HL-60 (cell line): ENCODE measurements around the gene PNMA8C.

ENCODE experiments used
- DNase-seq, 2 experiments: peaks; one replicate each; pipeline ENCODE4 v3.0.0-alpha.2; 2010 to 2020; ENCODE audit warnings: low read depth in 1 of 2, low spot score in 1 of 2
- H3K27ac ChIP-seq: fragments of 250-450 bp; sonication (Bioruptor Pico); replicated peaks from 2 replicates; pipeline ENCODE4 v1.5.1; 2020; ENCODE audit warnings: mild to moderate bottlenecking, moderate library complexity
- H3K27me3 ChIP-seq: fragments of 250-450 bp; sonication (Bioruptor Pico); 2 replicates; pipeline ENCODE4 v1.5.1; 2021; ENCODE audit warnings: mild to moderate bottlenecking, moderate library complexity; ENCODE audit not compliant: insufficient read depth, poor library complexity, severe bottlenecking
- H3K4me3 ChIP-seq: replicated peaks from 2 replicates; pipeline ENCODE4 v1.5.1; 2011; ENCODE audit warnings: mild to moderate bottlenecking, control low read depth, low read length; ENCODE audit not compliant: insufficient read depth
- CTCF ChIP-seq: IDR thresholded peaks from one replicate; pipeline ENCODE4 v1.5.1; 2011; ENCODE audit warnings: low read length, control low read depth, inconsistent platforms; ENCODE audit not compliant: insufficient read depth
- GABPA ChIP-seq: IDR thresholded peaks from 2 replicates; pipeline ENCODE4 v1.6.1; 2012; ENCODE audit warnings: low read depth
- POLR2AphosphoS5 ChIP-seq: IDR thresholded peaks from 2 replicates; pipeline ENCODE4 v1.6.1; 2012; ENCODE audit warnings: low read depth
- REST ChIP-seq: IDR thresholded peaks from 2 replicates; pipeline ENCODE4 v1.6.1; 2012; ENCODE audit warnings: low read depth; ENCODE audit not compliant: insufficient replicate concordance
- SPI1 ChIP-seq: IDR thresholded peaks from 2 replicates; pipeline ENCODE4 v1.6.1; 2012; ENCODE audit warnings: low read depth, mild to moderate bottlenecking, borderline replicate concordance

Gene PNMA8C

GRCh38 chr19:46413262-46414031 is 15.3 kb downstream of the PNMA8C start, which contains the start of gene CCDC8:
TSS of gene CCDC8 (minus strand) at chr19:46413564. CDS start at chr19:46412810, 754 bp downstream.
- H3K4me3 ChIP-seq = no peak within 1 kb of the TSS
- no peak for DNase-seq
- H3K27ac ChIP-seq = no peak within 1 kb of the TSS
- H3K27me3 ChIP-seq = peaks cover 28% of the 10 kb centered on the region
- TF ChIP-seq POLR2AphosphoS5 = no peak
- no peak for TF ChIP-seq REST
- no peak for TF ChIP-seq CTCF
- TF ChIP-seq GABPA = no peak
- no peak for TF ChIP-seq SPI1

- DNase-seq = no peak
- no peak overlapping the region for H3K27ac ChIP-seq
- H3K4me3 ChIP-seq = no peak overlapping the region
- TF ChIP-seq REST (no peak), POLR2AphosphoS5 (no peak), SPI1 (no peak)
- peaks cover 31% of the 10 kb centered on the region for H3K27me3 ChIP-seq
Observed at GRCh38 chr19:46412650-46413261, 16.0 kb downstream of the PNMA8C start.

GRCh38 chr19:46411925-46412649 is 16.6 kb downstream of the PNMA8C start:
- no peak for DNase-seq
- Histone ChIP-seq H3K27ac (no peak overlapping the region), H3K27me3 (peaks cover 38% of the 10 kb centered on the region), H3K4me3 (no peak overlapping the region)
- TF ChIP-seq SPI1 = no peak
- no peak for TF ChIP-seq GABPA
- no peak for TF ChIP-seq POLR2AphosphoS5
- TF ChIP-seq REST = no peak
- TF ChIP-seq CTCF = no peak
